ENCODE data around the gene SLC13A3. TPM values are rescaled to one million over a fixed set of nuclear protein-coding genes. Genes with fewer than 3 reads are reported as not detected.

Gene SLC13A3
- total RNA-seq, 1 donor from 2014 or later, result 2.9 TPM

DNA sequence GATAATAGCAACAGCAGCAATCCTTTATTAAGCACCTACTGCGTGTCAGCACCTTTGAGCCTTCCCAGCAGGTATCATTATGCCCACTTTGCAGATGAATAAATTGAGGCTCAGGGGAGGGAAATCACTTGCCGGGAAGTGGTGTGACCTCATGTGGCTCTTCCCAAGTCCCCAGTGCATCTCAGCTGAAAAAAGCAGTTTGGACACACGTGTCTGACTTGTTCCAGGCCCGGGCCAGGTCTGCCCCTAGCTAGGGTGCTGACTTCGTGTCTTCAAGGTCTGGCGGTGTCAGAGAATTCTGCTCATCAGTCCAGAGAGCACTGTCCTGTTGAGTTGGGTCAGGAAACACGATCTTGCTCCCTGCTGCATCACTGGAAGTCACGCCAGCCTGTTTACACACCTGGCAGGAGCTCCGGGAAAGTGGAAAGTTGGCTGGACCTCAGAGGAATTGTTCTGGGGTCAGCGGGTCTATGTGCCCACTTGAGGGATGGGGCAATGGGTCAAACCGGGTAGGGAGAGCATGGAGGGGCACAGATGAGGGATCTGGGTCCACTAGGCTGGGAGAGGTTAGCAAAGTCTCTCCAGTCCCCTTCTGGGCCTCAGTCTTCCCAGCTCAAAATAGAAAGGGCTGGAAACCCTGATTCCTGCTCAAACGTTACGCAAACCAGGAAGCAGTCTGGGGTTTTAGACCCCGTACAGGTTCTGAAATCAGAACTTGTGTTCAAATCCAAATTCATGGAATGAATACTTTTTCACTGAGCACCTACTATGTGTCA is 10.5 kb downstream of the SLC13A3 start:
- H3K36me3 Mint-ChIP-seq (ENCODE audit: insufficient read depth), result no peaks in the 10 kb centered on the region
- no peaks in the 10 kb centered on the region for H3K9me3 Mint-ChIP-seq (ENCODE audit: low read depth)
- no peak overlapping the region for H3K4me3 Mint-ChIP-seq (ENCODE audit: low read depth)
- TF ChIP-seq, protein P1, sequence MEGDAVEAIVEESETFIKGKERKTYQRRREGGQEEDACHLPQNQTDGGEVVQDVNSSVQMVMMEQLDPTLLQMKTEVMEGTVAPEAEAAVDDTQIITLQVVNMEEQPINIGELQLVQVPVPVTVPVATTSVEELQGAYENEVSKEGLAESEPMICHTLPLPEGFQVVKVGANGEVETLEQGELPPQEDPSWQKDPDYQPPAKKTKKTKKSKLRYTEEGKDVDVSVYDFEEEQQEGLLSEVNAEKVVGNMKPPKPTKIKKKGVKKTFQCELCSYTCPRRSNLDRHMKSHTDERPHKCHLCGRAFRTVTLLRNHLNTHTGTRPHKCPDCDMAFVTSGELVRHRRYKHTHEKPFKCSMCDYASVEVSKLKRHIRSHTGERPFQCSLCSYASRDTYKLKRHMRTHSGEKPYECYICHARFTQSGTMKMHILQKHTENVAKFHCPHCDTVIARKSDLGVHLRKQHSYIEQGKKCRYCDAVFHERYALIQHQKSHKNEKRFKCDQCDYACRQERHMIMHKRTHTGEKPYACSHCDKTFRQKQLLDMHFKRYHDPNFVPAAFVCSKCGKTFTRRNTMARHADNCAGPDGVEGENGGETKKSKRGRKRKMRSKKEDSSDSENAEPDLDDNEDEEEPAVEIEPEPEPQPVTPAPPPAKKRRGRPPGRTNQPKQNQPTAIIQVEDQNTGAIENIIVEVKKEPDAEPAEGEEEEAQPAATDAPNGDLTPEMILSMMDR (IDR thresholded peaks at IDR 0.05; ENCODE audit: unreplicated experiment), result no peak
- H3K27me3 Mint-ChIP-seq, result peaks cover 7% of the 10 kb centered on the region
- DNase-seq (ENCODE audit: low spot score, unreplicated experiment), result no peak
- peaks cover 3% of the 10 kb centered on the region for H3K4me1 Mint-ChIP-seq (ENCODE audit: low read depth)
- no peak overlapping the region for H3K27ac Mint-ChIP-seq

DNA sequence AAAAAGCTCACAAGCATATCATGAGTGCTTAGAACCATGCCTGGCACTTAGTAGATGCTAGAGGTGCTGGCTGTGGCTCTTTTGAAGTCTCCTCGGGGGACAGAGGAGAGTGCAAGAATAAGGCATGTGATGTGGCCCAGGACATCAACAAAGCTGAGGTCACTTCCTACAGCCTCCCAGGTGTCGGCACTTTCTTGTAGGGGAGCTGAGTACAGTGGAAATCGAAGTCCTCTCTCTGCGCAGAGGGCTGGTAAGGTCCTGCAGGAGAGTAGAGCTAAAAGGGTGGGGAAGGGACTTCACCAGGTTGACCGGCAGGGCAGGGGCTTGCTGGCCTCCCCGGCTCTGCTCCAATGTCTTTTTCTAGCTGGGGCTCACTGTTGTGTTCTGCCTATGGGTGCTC is 11.2 kb downstream of the SLC13A3 start:
- Mint-ChIP-seq H3K27me3 (peaks cover 2% of the 10 kb centered on the region), H3K27ac (no peak overlapping the region), H3K36me3 (ENCODE audit: insufficient read depth) (no peaks in the 10 kb centered on the region), H3K9me3 (ENCODE audit: low read depth) (no peaks in the 10 kb centered on the region), H3K4me3 (ENCODE audit: low read depth) (no peak overlapping the region), H3K4me1 (ENCODE audit: low read depth) (peaks cover 3% of the 10 kb centered on the region)
- TF ChIP-seq, protein P1 (IDR thresholded peaks at IDR 0.05; ENCODE audit: unreplicated experiment), result no peak
- DNase-seq (ENCODE audit: low spot score, unreplicated experiment), result no peak

DNA sequence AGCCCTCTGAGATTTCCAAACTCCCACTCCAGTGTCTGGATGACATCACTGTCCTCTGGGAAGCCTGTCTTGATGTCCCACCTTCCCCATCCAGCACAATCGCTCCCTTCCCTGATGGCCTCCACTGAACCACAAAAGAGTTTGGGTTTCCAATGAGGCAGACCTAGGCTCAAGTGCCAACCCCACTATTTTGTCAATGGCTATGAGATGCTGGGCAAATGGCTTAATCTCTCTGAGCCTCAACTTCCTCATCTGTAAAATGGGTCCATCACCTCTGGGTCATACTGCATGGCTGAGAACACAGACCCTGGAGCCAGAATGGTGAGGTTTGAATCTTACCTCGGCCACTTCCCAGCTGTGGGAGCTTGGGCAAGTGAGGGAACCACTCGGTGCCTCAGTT is 11.7 kb downstream of the SLC13A3 start:
- Mint-ChIP-seq H3K27me3 (no peaks in the 10 kb centered on the region), H3K4me1 (ENCODE audit: low read depth) (peaks cover 3% of the 10 kb centered on the region), H3K27ac (no peak overlapping the region), H3K4me3 (ENCODE audit: low read depth) (no peak overlapping the region), H3K9me3 (ENCODE audit: low read depth) (no peaks in the 10 kb centered on the region), H3K36me3 (ENCODE audit: insufficient read depth) (no peaks in the 10 kb centered on the region)
- no peak for DNase-seq (ENCODE audit: low spot score, unreplicated experiment)
- TF ChIP-seq, protein P1 (IDR thresholded peaks at IDR 0.05; ENCODE audit: unreplicated experiment), result no peak

DNA sequence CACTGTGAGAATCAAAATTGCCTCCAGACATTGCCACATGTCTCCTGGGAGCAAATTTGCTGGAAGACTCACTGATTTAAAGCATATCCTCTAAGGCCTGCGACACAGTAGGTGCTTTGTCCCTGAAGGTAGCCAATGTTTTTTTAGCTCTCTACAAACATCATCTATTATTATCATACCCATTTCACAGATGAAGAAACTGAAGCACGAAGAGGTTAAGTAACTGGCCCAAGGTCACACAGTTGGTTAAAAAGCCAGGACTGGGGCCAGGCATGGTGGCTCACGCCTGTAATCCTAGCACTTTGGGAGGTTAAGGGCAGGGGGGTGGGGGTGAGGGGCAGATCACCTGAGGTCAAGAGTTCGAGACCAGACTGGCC is 12.4 kb downstream of the SLC13A3 start:
- H3K4me3 Mint-ChIP-seq (ENCODE audit: low read depth), result no peak overlapping the region

DNA sequence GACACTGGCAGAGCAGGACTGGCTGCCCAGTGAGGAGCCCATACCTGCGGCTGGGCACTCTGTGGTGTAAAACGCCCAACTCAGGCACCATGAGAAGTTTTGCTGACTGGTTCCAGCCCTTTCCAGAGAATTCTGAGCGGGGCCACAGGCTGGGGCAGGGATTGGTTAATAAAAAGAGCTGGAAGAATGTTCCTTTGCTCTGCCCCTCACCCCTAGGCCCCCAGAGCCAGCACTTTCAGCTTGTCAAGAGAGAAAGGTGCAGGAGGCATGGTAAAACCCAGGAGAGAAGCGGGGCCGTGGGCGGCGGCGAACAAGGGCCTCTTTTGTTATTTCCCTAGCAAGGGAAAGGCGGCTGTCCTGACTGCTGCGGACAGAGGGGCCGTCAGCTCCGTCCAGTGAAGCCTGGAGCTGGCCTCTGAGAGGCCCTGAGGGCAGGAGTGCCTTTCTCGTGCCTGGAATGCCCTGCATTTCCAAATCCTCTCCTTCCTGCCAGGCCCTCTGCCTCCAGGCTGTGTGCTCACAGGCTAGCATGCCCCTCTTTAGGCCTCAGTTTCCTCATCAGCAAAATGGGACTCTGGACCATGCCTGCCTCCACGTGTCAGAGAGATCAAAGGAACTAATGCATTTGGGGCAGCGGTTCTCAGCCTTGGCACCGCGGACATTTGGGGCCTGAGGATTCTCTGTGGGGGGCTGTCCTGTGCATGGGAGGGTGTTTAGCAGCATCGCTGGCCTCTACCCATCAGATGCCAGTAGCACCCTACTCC is 12.9 kb downstream of the SLC13A3 start:
- DNase-seq (ENCODE audit: low spot score, unreplicated experiment), result no peak
- no peaks in the 10 kb centered on the region for H3K9me3 Mint-ChIP-seq (ENCODE audit: low read depth)
- no peaks in the 10 kb centered on the region for H3K27me3 Mint-ChIP-seq
- TF ChIP-seq, protein P1 (IDR thresholded peaks at IDR 0.05; ENCODE audit: unreplicated experiment), result no peak
- peaks cover 3% of the 10 kb centered on the region for H3K4me1 Mint-ChIP-seq (ENCODE audit: low read depth)
- no peak overlapping the region for H3K4me3 Mint-ChIP-seq (ENCODE audit: low read depth)
- no peak overlapping the region for H3K27ac Mint-ChIP-seq
- H3K36me3 Mint-ChIP-seq (ENCODE audit: insufficient read depth), result no peaks in the 10 kb centered on the region

More for the DNA sequence above, 12.4 kb downstream of the SLC13A3 start:
- H3K27me3 Mint-ChIP-seq, result no peaks in the 10 kb centered on the region
- no peaks in the 10 kb centered on the region for H3K9me3 Mint-ChIP-seq (ENCODE audit: low read depth)
- no peak for DNase-seq (ENCODE audit: low spot score, unreplicated experiment)
- H3K27ac Mint-ChIP-seq, result no peak overlapping the region
- TF ChIP-seq, protein P1 (IDR thresholded peaks at IDR 0.05; ENCODE audit: unreplicated experiment), result no peak
- no peaks in the 10 kb centered on the region for H3K36me3 Mint-ChIP-seq (ENCODE audit: insufficient read depth)
- peaks cover 3% of the 10 kb centered on the region for H3K4me1 Mint-ChIP-seq (ENCODE audit: low read depth)

Data from progenitor cell of endocrine pancreas (in vitro differentiated cells).